K562 (cell line): ENCODE measurements around the gene LMAN2. TPM values are rescaled to one million over a fixed set of nuclear protein-coding genes. Genes with fewer than 3 reads are reported as not detected.

Experiments
- ATF7 ChIP-seq: fragments of 450-650 bp; IDR thresholded peaks from 2 replicates; pipeline ENCODE4 v1.7.1; 2014; ENCODE audit warnings: mild to moderate bottlenecking, moderate library complexity
- BACH1 ChIP-seq: fragments of 200-800 bp; sonication (Bioruptor generic); IDR thresholded peaks from 2 replicates; pipeline ENCODE4 v1.6.1; 2016; ENCODE audit warnings: missing genetic modification characterization, missing compliant biosample characterization
- FOXK2 ChIP-seq, 2 experiments: fragments of 450-650 bp; IDR thresholded peaks in 1 of 2; conservative IDR thresholded peaks in 1 of 2; 2 replicates each; pipeline ENCODE4 v1.6.1; 2016; ENCODE audit warnings: low read depth in 2 of 2, mild to moderate bottlenecking in 1 of 2
- MTA1 ChIP-seq: fragments of 450-650 bp; IDR thresholded peaks from 2 replicates; pipeline ENCODE4 v1.6.1; 2017; ENCODE audit warnings: borderline replicate concordance
- POLR2H ChIP-seq: IDR thresholded peaks from 2 replicates; pipeline ENCODE4 v1.6.1; 2016; ENCODE audit warnings: missing genetic modification characterization, low read depth, mild to moderate bottlenecking, control low read depth, missing compliant biosample characterization, moderate library complexity
- POLR3G ChIP-seq: IDR thresholded peaks from 2 replicates; pipeline ENCODE4 v1.6.1; 2011; ENCODE audit not compliant: insufficient read length, insufficient replicate concordance; ENCODE audit errors: extremely low read depth
- PTBP1 ChIP-seq: fragments of 200-400 bp; formaldehyde crosslinking; IDR thresholded peaks from 2 replicates; pipeline ENCODE4 v1.6.1; 2017; ENCODE audit warnings: low read depth, low read length
- RBM22 ChIP-seq: fragments of 200-400 bp; formaldehyde crosslinking; IDR thresholded peaks from 2 replicates; pipeline ENCODE4 v1.6.1; 2018; ENCODE audit warnings: low read length, low read depth; ENCODE audit not compliant: poor library complexity, severe bottlenecking
- REST ChIP-seq, 2 experiments: fragments of 450-650 bp; formaldehyde crosslinking in 1 of 2; IDR thresholded peaks; 2 replicates each; pipeline versions ENCODE4 v1.4.0 to v1.6.1; 2014 to 2020; ENCODE audit warnings: mild to moderate bottlenecking in 2 of 2, borderline replicate concordance in 1 of 2, low read depth in 1 of 2
- RUNX1 ChIP-seq: sonication (generic); IDR thresholded peaks from 2 replicates; pipeline ENCODE4 v1.6.1; 2016; ENCODE audit warnings: antibody characterized with exemption, low read depth
- XRCC5 ChIP-seq: fragments of 200-400 bp; formaldehyde crosslinking; IDR thresholded peaks from 2 replicates; pipeline ENCODE4 v1.6.1; 2017; ENCODE audit warnings: low read depth, mild to moderate bottlenecking, low read length
- ZNF24 ChIP-seq: fragments of 450-650 bp; IDR thresholded peaks from 2 replicates; pipeline ENCODE4 v1.6.1; 2016
- polyA plus RNA-seq, 8 experiments: library from polyadenylated mRNA; depleted of rRNA in 4 of 8; stranded (reverse) in 5 of 8; unstranded in 3 of 8; fragments of >200 nt; fragmentation: Nextera tagmentation in 2 of 8; fragmentation: Illumina TruSeq in 1 of 8; extraction: Ambion mirVana in 2 of 8; extraction: Trizol in 1 of 8; gene quantifications; 2 replicates each; pipeline versions ENCODE4 v1.2.1 to v1.2.3, GENCODE V29; 2011 to 2014; ENCODE audit warnings: inconsistent platforms in 1 of 8, missing spikeins in 1 of 8
- total RNA-seq, 7 experiments: library from RNA; depleted of rRNA in 6 of 7; stranded (reverse); fragments of >200 nt in 6 of 7; fragmentation: Illumina TruSeq in 2 of 7; extraction: Trizol in 2 of 7; gene quantifications; 2 replicates each; pipeline versions ENCODE4 v1.2.1 to v1.2.3, GENCODE V29; 2011 to 2021; ENCODE audit warnings: low replicate concordance in 1 of 7
- TF ChIP-seq, protein P1 (sequence below): fragments of 450-650 bp; IDR thresholded peaks from 2 replicates; pipeline ENCODE4 v1.7.1; 2018; ENCODE audit warnings: mild to moderate bottlenecking, low read depth; ENCODE audit not compliant: partially characterized antibody

LMAN2 gene
- total and polyA plus RNA-seq, 9 of the 15 experiments (the other 6 are each of a cell fraction or from before 2014, with no cell fraction given): 2.7 to 254 (median 136) TPM

GRCh38 chr5:177303121-177303924, 48.1 kb downstream of the LMAN2 start, which contains the start of the genes PRELID1 and RAB24 (continued):
- TF ChIP-seq, protein P1, sequence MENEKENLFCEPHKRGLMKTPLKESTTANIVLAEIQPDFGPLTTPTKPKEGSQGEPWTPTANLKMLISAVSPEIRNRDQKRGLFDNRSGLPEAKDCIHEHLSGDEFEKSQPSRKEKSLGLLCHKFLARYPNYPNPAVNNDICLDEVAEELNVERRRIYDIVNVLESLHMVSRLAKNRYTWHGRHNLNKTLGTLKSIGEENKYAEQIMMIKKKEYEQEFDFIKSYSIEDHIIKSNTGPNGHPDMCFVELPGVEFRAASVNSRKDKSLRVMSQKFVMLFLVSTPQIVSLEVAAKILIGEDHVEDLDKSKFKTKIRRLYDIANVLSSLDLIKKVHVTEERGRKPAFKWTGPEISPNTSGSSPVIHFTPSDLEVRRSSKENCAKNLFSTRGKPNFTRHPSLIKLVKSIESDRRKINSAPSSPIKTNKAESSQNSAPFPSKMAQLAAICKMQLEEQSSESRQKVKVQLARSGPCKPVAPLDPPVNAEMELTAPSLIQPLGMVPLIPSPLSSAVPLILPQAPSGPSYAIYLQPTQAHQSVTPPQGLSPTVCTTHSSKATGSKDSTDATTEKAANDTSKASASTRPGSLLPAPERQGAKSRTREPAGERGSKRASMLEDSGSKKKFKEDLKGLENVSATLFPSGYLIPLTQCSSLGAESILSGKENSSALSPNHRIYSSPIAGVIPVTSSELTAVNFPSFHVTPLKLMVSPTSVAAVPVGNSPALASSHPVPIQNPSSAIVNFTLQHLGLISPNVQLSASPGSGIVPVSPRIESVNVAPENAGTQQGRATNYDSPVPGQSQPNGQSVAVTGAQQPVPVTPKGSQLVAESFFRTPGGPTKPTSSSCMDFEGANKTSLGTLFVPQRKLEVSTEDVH: peak; percentile 68
- TF ChIP-seq ATF7 (peak; percentile 56; the same call in 1 of the 2 replicates), REST (IDR thresholded peaks at IDR 0.05; ENCODE audit: borderline replicate concordance) (peak; percentile 84), REST (CRISPR knock-in tag; IDR thresholded peaks at IDR 0.05; ENCODE audit: low read depth) (no peak), POLR2H (tag) (no peak), FOXK2 (conservative IDR thresholded peaks at IDR 0.05 in 1 of 2, IDR thresholded peaks at IDR 0.05 in 1 of 2; ENCODE audit: low read depth in 2 of 2) (no peak), RUNX1 (no peak), RBM22 (peak; percentile 69), PTBP1 (no peak), MTA1 (peak; percentile 50; the same call in 1 of the 2 replicates), ZNF24 (no peak), XRCC5 (no peak), BACH1 (tag) (no peak), POLR3G (no peak)
